H1 (cell line): ENCODE data around the gene UBE2I. TPM values are rescaled to one million over a fixed set of nuclear protein-coding genes. Genes with fewer than 3 reads are reported as not detected.

Source experiments
- CTCF ChIA-PET: fragments of 300-600 bp; sonication (Branson Sonifier 250); formaldehyde crosslinking; loops from one replicate; lab custom pipeline; 2021; ENCODE audit not compliant: partially characterized antibody; lab: Charles Lee
- POLR2A ChIA-PET: fragments of 300-600 bp; sonication (Branson Sonifier 250); formaldehyde crosslinking; loops from one replicate; lab custom pipeline; 2021; ENCODE audit warnings: inconsistent platforms; ENCODE audit not compliant: partially characterized antibody; lab: Charles Lee
- DNase-seq, 2 experiments: peaks; one replicate each; pipeline versions ENCODE4 v3.0.0 to v3.0.0-alpha.2; 2010 to 2022; ENCODE audit warnings: low spot score in 2 of 2, low read depth in 1 of 2, mixed read lengths in 1 of 2
- FAIRE-seq: peaks from 2 replicates; lab custom pipeline; 2011; peaks lifted over from hg19 to GRCh38; lab: Jason Lieb, UNC
- H2AFZ ChIP-seq: 2 replicates; pipeline ENCODE4 v1.8.1; 2012; ENCODE audit warnings: low read length, inconsistent platforms
- H2AK5ac ChIP-seq: 2 replicates; pipeline ENCODE4 v1.6.1; 2013; ENCODE audit warnings: low read depth, low read length
- H2BK120ac ChIP-seq: replicated peaks from 2 replicates; pipeline ENCODE3; 2013; ENCODE audit warnings: low read depth, low read length, inconsistent platforms
- H2BK12ac ChIP-seq: 2 replicates; pipeline ENCODE4 v1.6.1; 2013; ENCODE audit warnings: low read depth, low read length
- H2BK15ac ChIP-seq: 2 replicates; pipeline ENCODE4 v1.6.1; 2013; ENCODE audit warnings: low read length
- H2BK20ac ChIP-seq: 2 replicates; pipeline ENCODE4 v1.6.1; 2013; ENCODE audit warnings: low read length
- H2BK5ac ChIP-seq: 2 replicates; pipeline ENCODE4 v1.6.1; 2013; ENCODE audit warnings: low read depth, low read length
- H3K14ac ChIP-seq: 2 replicates; pipeline ENCODE4 v1.6.1; 2013; ENCODE audit warnings: inconsistent platforms; ENCODE audit not compliant: insufficient read length
- H3K18ac ChIP-seq: 2 replicates; pipeline ENCODE4 v1.6.1; 2013; ENCODE audit warnings: low read length; ENCODE audit errors: extremely low read depth
- H3K23ac ChIP-seq: 2 replicates; pipeline ENCODE4 v1.6.1; 2013; ENCODE audit warnings: inconsistent platforms; ENCODE audit not compliant: insufficient read length
- H3K23me2 ChIP-seq: 2 replicates; pipeline ENCODE4 v1.6.1; 2013; ENCODE audit warnings: low read depth, low read length
- H3K27ac ChIP-seq: 2 replicates; pipeline ENCODE4 v1.6.1; 2011; ENCODE audit warnings: low read depth, low read length, inconsistent platforms
- H3K27me3 ChIP-seq, 4 experiments: replicated peaks in 1 of 4; 1 replicate in 1 of 4; 2 replicates in 3 of 4; pipeline versions ENCODE4 v1.6.1 to v1.8.1; 2011 to 2013; ENCODE audit warnings: low read length in 3 of 4, mild to moderate bottlenecking in 3 of 4, inconsistent platforms in 2 of 4, mixed read lengths in 2 of 4, moderate library complexity in 1 of 4; ENCODE audit not compliant: control insufficient read depth in 3 of 4, insufficient read depth in 3 of 4; ENCODE audit errors: extremely low read depth in 1 of 4
- H3K36me3 ChIP-seq, 4 experiments: 2 replicates each; pipeline versions ENCODE4 v1.6.1 to v1.8.1; 2011 to 2013; ENCODE audit warnings: mild to moderate bottlenecking in 4 of 4, low read length in 3 of 4, moderate library complexity in 2 of 4, control low read depth in 1 of 4, inconsistent platforms in 1 of 4; ENCODE audit not compliant: insufficient read depth in 4 of 4, control insufficient read depth in 2 of 4
- H3K4ac ChIP-seq: replicated peaks from 2 replicates; pipeline ENCODE3; 2013; ENCODE audit warnings: low read length, low read depth, mixed read lengths, inconsistent platforms; ENCODE audit not compliant: insufficient read length
- H3K4me1 ChIP-seq, 4 experiments: replicated peaks in 1 of 4; 1 replicate in 1 of 4; 2 replicates in 3 of 4; pipeline versions ENCODE4 v1.6.1 to v1.8.1; 2011 to 2013; ENCODE audit warnings: low read length in 3 of 4, inconsistent platforms in 2 of 4, mixed read lengths in 1 of 4; ENCODE audit not compliant: insufficient read depth in 4 of 4, control insufficient read depth in 3 of 4
- H3K4me2 ChIP-seq, 2 experiments: 2 replicates each; pipeline versions ENCODE4 v1.6.1 to v1.8.1; 2011 to 2013; ENCODE audit warnings: low read depth in 2 of 2, low read length in 2 of 2, control low read depth in 1 of 2, inconsistent platforms in 1 of 2, mild to moderate bottlenecking in 1 of 2; ENCODE audit not compliant: insufficient read depth in 1 of 2
- H3K4me3 ChIP-seq, 4 experiments: fragments of 200-600, 300-600 bp in 1 of 4; sonication (generic), shearing (Covaris generic), sonication (Bioruptor Twin) in 1 of 4; 2 replicates each; pipeline versions ENCODE4 v1.5.1 to v1.8.1; 2011 to 2016; ENCODE audit warnings: low read length in 4 of 4, low read depth in 3 of 4, control low read depth in 2 of 4, inconsistent platforms in 2 of 4, mild to moderate bottlenecking in 2 of 4, mixed read lengths in 1 of 4, moderate library complexity in 1 of 4; ENCODE audit not compliant: insufficient read depth in 2 of 4; ENCODE audit errors: extremely low read depth in 1 of 4
- H3K56ac ChIP-seq: replicated peaks from 2 replicates; pipeline ENCODE3; 2013; ENCODE audit warnings: low read depth, mild to moderate bottlenecking, mixed read lengths, low read length, inconsistent platforms; ENCODE audit not compliant: insufficient read length
- H3K79me1 ChIP-seq: 2 replicates; pipeline ENCODE4 v1.6.1; 2013; ENCODE audit warnings: low read depth, low read length, control low read depth
- H3K79me2 ChIP-seq, 2 experiments: 2 replicates each; pipeline versions ENCODE4 v1.6.1 to v1.8.1; 2012 to 2013; ENCODE audit warnings: low read length in 2 of 2, mild to moderate bottlenecking in 2 of 2, inconsistent platforms in 1 of 2; ENCODE audit not compliant: insufficient read depth in 2 of 2, control insufficient read depth in 1 of 2
- H3K9ac ChIP-seq, 4 experiments: replicated peaks in 1 of 4; 1 replicate in 1 of 4; 2 replicates in 3 of 4; pipeline versions ENCODE4 v1.6.1 to v1.8.1; 2011 to 2013; ENCODE audit warnings: low read depth in 3 of 4, low read length in 3 of 4, control low read depth in 2 of 4, mild to moderate bottlenecking in 2 of 4, moderate library complexity in 2 of 4, inconsistent platforms in 1 of 4; ENCODE audit errors: extremely low read depth in 1 of 4
- H3K9me3 ChIP-seq, 2 experiments: 2 replicates each; pipeline versions ENCODE4 v1.6.1 to v1.8.1; 2012 to 2013; ENCODE audit warnings: mild to moderate bottlenecking in 2 of 2, moderate library complexity in 2 of 2, control low read depth in 1 of 2, inconsistent platforms in 1 of 2, low read depth in 1 of 2, low read length in 1 of 2, mixed read lengths in 1 of 2; ENCODE audit not compliant: insufficient read depth in 2 of 2
- H4K20me1 ChIP-seq, 2 experiments: replicated peaks in 1 of 2; 2 replicates each; pipeline versions ENCODE3 to v1.8.1; 2011 to 2013; ENCODE audit warnings: inconsistent platforms in 2 of 2, low read length in 2 of 2, mild to moderate bottlenecking in 1 of 2; ENCODE audit not compliant: insufficient read depth in 2 of 2, control insufficient read depth in 1 of 2
- H4K5ac ChIP-seq: 2 replicates; pipeline ENCODE4 v1.6.1; 2013; ENCODE audit warnings: low read length, low read depth, mixed read lengths, inconsistent platforms; ENCODE audit not compliant: insufficient read length
- H4K8ac ChIP-seq: 2 replicates; pipeline ENCODE4 v1.8.0; 2013; ENCODE audit warnings: mild to moderate bottlenecking, moderate library complexity, low read length, inconsistent platforms; ENCODE audit not compliant: insufficient read depth; ENCODE audit errors: extremely low read depth
- H4K91ac ChIP-seq: replicated peaks from 2 replicates; pipeline ENCODE3; 2013; ENCODE audit warnings: low read length, mixed read lengths, inconsistent platforms; ENCODE audit not compliant: insufficient read length
- CTCF ChIP-seq, 3 experiments: IDR thresholded peaks; 1 replicate in 2 of 3; 2 replicates in 1 of 3; pipeline versions ENCODE4 v1.5.1 to v1.6.1; 2011; ENCODE audit warnings: low read length in 3 of 3, mild to moderate bottlenecking in 3 of 3, inconsistent platforms in 2 of 3, low read depth in 1 of 3, moderate library complexity in 1 of 3; ENCODE audit not compliant: insufficient read depth in 1 of 3; ENCODE audit errors: control extremely low read depth in 1 of 3
- WGBS, 2 experiments: shearing (Covaris generic) in 1 of 2; methylation state at CpG; one replicate each; pipeline versions ENCODE4 v1.1.6 to v1.1.7; 2013 to 2015; ENCODE audit warnings: low lambda C conversion rate in 2 of 2, mixed read lengths in 2 of 2, inconsistent platforms in 1 of 2, low coverage in 1 of 2, missing lambda C conversion rate in 1 of 2; ENCODE audit not compliant: insufficient replicate concordance in 2 of 2, insufficient coverage in 1 of 2, insufficient read length in 1 of 2; ENCODE audit errors: extremely low coverage in 1 of 2, missing lambda C conversion rate in 1 of 2; 5-methylcytosine and 5-hydroxymethylcytosine counted together
- polyA plus RNA-seq, 7 experiments: library from polyadenylated mRNA; depleted of rRNA in 3 of 7; stranded (reverse) in 5 of 7; unstranded in 2 of 7; fragments of >200 nt in 5 of 7; fragments of 200-250 nt in 2 of 7; gene quantifications; 1 replicate in 5 of 7; 2 replicates in 1 of 7; 4 replicates in 1 of 7; pipeline versions ENCODE4 v1.2.1 to v1.2.3, GENCODE V29; 2011 to 2013; ENCODE audit warnings: missing spikeins in 2 of 7, mixed read lengths in 2 of 7
- total RNA-seq: library from RNA; stranded (reverse); fragmentation: NEBNext Ultra II Directional; extraction: Animal tissue kit (Norgen Biotek cat#: 25700); gene quantifications from 2 replicates; pipeline ENCODE4 v1.2.1, GENCODE V29; 2021
- TF ChIP-seq, protein P1 (sequence below): IDR thresholded peaks from 2 replicates; pipeline ENCODE4 v1.6.1; 2011; ENCODE audit warnings: low read length, improper control_type of control experiment

UBE2I gene
- total and polyA plus RNA-seq, 2 of the 8 experiments (the other 6 are each of a cell fraction or from before 2014, with no cell fraction given): 148 to 268 TPM

- Histone ChIP-seq H3K4me3 (no peak overlapping the region), H3K18ac (no peak overlapping the region), H2BK15ac (no peak overlapping the region), H3K27ac (no peak overlapping the region), H3K27me3 (no peaks in the 10 kb centered on the region), H2AFZ (no peak overlapping the region), H3K9me3 (no peaks in the 10 kb centered on the region), H3K79me2 (no peaks in the 10 kb centered on the region), H2BK120ac (no peak overlapping the region), H3K9ac (no peak overlapping the region), H3K14ac (no peak overlapping the region), H4K8ac (peak overlapping the region; percentile 68; the same call in 1 of the 2 replicates), H2AK5ac (no peak overlapping the region), H3K4me1 (peaks cover 0 to under 1% (median under 1%) of the 10 kb centered on the region in 4 experiments; a peak in 3 of 7 replicates), H2BK5ac (no peak overlapping the region), H2BK12ac (no peak overlapping the region), H2BK20ac (no peak overlapping the region), H3K4ac (no peak overlapping the region), H3K23ac (no peak overlapping the region), H4K20me1 (peaks cover 0 to 2% of the 10 kb centered on the region in 2 experiments), H3K56ac (no peak overlapping the region), H4K5ac (no peak overlapping the region), H3K36me3 (no peaks in the 10 kb centered on the region), H3K79me1 (no peaks in the 10 kb centered on the region), H3K23me2 (peaks cover 3% of the 10 kb centered on the region; the same call in 1 of the 2 replicates), H3K4me2 (no peak overlapping the region), H4K91ac (no peak overlapping the region)
- POLR2A ChIA-PET: no interaction called here
- no peak for TF ChIP-seq CTCF (IDR thresholded peaks at IDR 0.05; ENCODE audit: control extremely low read depth in 1 of 3, insufficient read depth in 1 of 3, low read depth in 1 of 3, low read length in 3 of 3)
- TF ChIP-seq, protein P1, sequence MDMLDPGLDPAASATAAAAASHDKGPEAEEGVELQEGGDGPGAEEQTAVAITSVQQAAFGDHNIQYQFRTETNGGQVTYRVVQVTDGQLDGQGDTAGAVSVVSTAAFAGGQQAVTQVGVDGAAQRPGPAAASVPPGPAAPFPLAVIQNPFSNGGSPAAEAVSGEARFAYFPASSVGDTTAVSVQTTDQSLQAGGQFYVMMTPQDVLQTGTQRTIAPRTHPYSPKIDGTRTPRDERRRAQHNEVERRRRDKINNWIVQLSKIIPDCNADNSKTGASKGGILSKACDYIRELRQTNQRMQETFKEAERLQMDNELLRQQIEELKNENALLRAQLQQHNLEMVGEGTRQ: no peak
- WGBS, 2 experiments: 85 to 100% methylated on average over 1 to 8 of the region's 9 CpGs
- FAIRE-seq (no peak), DNase-seq (no peak)
- CTCF ChIA-PET: interaction anchor here (1.6 kb wide), 2 partner anchors 12 to 70 kb away, joined by 3 to 7 read pairs; no protein-coding TSS in a partner anchor
Measured at GRCh38 chr16:1272453-1273198, 36.8 kb upstream of the UBE2I start.
